ENCODE data around the gene PRKAG2.

Gene PRKAG2

GRCh38 chr7:151621961-151622360 is 255.0 kb downstream of the PRKAG2 start:
- DNase-seq (ENCODE audit: low spot score) = no peak

GRCh38 chr7:151616443-151617213 is 260.3 kb downstream of the PRKAG2 start:
- no peak for DNase-seq (ENCODE audit: low spot score)

GRCh38 chr7:151615784-151616183 is 261.1 kb downstream of the PRKAG2 start:
- DNase-seq (ENCODE audit: low spot score) = no peak

- no peak for DNase-seq (ENCODE audit: low spot score)
These were observed 261.9 kb downstream of the PRKAG2 start for GRCh38 chr7:151615058-151615457.

GRCh38 chr7:151614019-151614418 is 262.9 kb downstream of the PRKAG2 start:
- DNase-seq (ENCODE audit: low spot score) = no peak

- no peak for DNase-seq (ENCODE audit: low spot score)
These were observed 265.0 kb downstream of the PRKAG2 start for GRCh38 chr7:151611878-151612277.

GRCh38 chr7:151611041-151611440 is 265.9 kb downstream of the PRKAG2 start:
- no peak for DNase-seq (ENCODE audit: low spot score)

GRCh38 chr7:151608031-151608551 is 268.8 kb downstream of the PRKAG2 start:
- DNase-seq (ENCODE audit: low spot score) = no peak

- no peak for DNase-seq (ENCODE audit: low spot score)
These were observed 269.4 kb downstream of the PRKAG2 start for GRCh38 chr7:151607464-151607867.

GRCh38 chr7:151603951-151604350 is 273.0 kb downstream of the PRKAG2 start:
- DNase-seq (ENCODE audit: low spot score) = no peak

GRCh38 chr7:151601521-151602305 is 275.2 kb downstream of the PRKAG2 start:
- DNase-seq (ENCODE audit: low spot score) = no peak

- no peak for DNase-seq (ENCODE audit: low spot score)
These were observed 276.6 kb downstream of the PRKAG2 start for GRCh38 chr7:151600331-151600730.

- peak; percentile 12 for DNase-seq (ENCODE audit: low spot score)
These were observed 277.3 kb downstream of the PRKAG2 start for GRCh38 chr7:151599401-151600227.

- DNase-seq (ENCODE audit: low spot score) = no peak
These were observed 279.1 kb downstream of the PRKAG2 start for GRCh38 chr7:151597541-151598444.

- DNase-seq (ENCODE audit: low spot score) = no peak
These were observed 281.1 kb downstream of the PRKAG2 start for GRCh38 chr7:151595702-151596350.

GRCh38 chr7:151592868-151593486 is 283.9 kb downstream of the PRKAG2 start:
- DNase-seq (ENCODE audit: low spot score) = no peak

- no peak for DNase-seq (ENCODE audit: low spot score)
These were observed 284.6 kb downstream of the PRKAG2 start for GRCh38 chr7:151592330-151592729.

- no peak for DNase-seq (ENCODE audit: low spot score)
These were observed 285.0 kb downstream of the PRKAG2 start for GRCh38 chr7:151591866-151592265.

GRCh38 chr7:151590850-151591771 is 285.8 kb downstream of the PRKAG2 start:
- DNase-seq (ENCODE audit: low spot score) = no peak

Data from pons (tissue), 1 donor.